ENCODE measurements around the gene CASKIN1.
"Not testable (repeated sequence)": the region's sequence is repeated elsewhere in the genome, so short reads cannot be mapped to it uniquely, and the experiment has no call there.

The CASKIN1 gene

DNA sequence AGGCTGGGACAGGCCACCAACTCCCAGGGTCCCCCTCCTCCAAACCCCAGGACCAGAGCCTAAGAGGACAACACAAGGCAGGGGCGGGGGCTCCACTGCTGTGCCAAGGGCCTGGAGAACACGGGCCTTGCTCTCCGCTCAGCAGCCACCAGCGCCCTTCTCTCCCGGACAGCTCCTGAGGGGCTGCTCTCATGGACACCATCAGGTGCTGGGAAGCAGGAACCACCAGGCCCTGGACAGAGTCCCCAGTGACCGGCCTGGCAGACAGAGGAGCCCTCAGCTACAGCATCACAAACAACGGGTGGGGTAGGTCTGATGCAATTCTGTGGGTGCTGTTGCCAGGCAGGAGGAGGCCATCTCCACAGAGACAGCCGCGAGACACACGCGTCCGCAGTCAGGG, 62.6 kb downstream of the CASKIN1 start:
- DNase-seq (ENCODE audit: low read depth) = not testable (repeated sequence)

DNA sequence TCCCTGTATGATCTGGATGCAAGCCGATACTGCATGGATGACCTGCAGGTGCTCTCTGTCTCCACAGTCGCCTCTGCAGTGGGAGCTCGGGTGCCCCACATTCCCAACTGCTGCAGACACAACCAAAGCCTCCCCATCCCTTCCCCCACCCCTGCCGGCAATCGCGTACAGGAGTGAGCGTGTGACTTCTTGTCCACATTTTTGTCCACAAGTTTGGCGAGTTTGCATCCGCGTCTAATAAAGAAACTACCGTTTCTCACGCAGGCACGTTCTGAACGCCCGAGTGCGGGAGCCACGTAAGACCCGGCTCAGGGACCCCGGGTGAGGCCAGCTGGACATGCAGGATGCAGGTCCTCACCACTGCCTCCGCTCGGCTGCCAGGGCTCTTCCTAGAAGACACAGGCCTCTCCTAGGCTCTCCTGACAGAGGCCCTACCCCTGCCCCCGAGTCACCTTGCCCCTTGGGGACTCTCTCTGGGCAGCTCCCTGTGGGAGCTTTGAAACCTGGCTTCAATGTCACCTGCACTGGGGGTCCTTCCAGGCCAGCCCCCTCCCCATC, 66.4 kb downstream of the CASKIN1 start:
- DNase-seq (ENCODE audit: low read depth) = not testable (repeated sequence)

DNA sequence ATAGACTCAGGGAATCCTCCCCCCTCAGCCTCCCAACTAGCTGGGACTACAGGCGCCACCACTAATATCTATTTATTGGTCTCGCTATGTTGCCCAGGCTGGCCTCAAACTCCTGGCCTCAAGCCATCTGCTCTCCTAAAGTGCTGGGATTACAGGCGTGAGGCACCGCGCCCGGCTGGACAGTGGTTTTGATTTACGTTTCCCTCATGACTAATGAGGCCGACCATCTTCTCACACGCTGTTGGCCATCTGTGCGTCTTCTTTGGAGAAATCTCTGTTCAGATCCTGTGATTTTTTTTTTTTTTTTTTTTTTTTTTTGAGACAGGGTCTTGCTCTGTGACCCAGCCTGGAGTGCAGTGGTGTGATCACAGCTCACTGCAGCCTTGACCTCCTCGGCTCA, 67.2 kb downstream of the CASKIN1 start:
- not testable (repeated sequence) for DNase-seq (ENCODE audit: low read depth)

DNA sequence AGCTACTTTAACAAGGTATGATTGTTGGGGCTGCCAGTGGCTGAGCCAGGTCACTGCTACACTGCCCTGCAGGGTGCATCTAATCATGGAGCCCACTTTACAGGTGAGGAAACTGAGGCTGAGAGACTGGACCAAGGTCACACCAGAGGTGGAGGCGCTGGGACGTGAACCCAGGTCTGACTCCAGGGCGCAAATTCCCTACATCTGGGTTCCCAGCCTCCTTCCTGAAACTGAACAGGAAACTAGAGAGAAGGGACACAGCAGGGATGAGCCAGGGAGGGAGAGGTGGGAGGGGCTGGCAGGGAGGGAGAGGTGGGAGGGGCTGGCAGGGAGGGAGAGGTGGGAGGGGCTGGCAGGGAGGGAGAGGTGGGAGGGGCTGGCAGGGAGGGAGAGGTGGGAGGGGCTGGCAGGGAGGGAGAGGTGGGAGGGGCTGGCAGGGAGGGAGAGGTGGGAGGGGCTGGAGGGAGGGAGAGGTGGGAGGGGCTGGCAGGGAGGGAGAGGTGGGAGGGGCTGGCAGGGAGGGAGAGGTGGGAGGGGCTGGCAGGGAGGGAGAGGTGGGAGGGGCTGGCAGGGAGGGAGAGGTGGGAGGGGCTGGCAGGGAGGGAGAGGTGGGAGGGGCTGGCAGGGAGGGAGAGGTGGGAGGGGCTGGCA, 68.7 kb downstream of the CASKIN1 start:
- DNase-seq (ENCODE audit: low read depth) = not testable (repeated sequence)

Data from stromal cell of bone marrow (primary cell).